GM12891 (cell line): Measurements from ENCODE around the gene CLCN1.

Source experiments
- DNase-seq: peaks from one replicate; pipeline ENCODE4 v3.0.0; 2011; ENCODE audit warnings: low spot score; ENCODE audit not compliant: insufficient read length
- FAIRE-seq: peaks from 2 replicates; lab custom pipeline; 2011; peaks lifted over from hg19 to GRCh38; lab: Jason Lieb, UNC
- PAX5 ChIP-seq: IDR thresholded peaks from 2 replicates; pipeline ENCODE4 v1.6.1; 2011; ENCODE audit warnings: low read length, moderate library complexity, mild to moderate bottlenecking; ENCODE audit not compliant: insufficient read depth, severe bottlenecking
- POLR2A ChIP-seq: IDR thresholded peaks from 2 replicates; pipeline ENCODE4 v1.6.1; 2011; ENCODE audit warnings: low read depth, low read length, control low read depth
- POLR2AphosphoS5 ChIP-seq: IDR thresholded peaks from 2 replicates; pipeline ENCODE4 v1.6.1; 2011; ENCODE audit warnings: low read depth, low read length, control low read depth
- POU2F2 ChIP-seq: IDR thresholded peaks from 2 replicates; pipeline ENCODE4 v1.6.1; 2011; ENCODE audit warnings: low read depth, mild to moderate bottlenecking, control low read depth, low read length, moderate library complexity
- SPI1 ChIP-seq: IDR thresholded peaks from 2 replicates; pipeline ENCODE4 v1.6.1; 2011; ENCODE audit warnings: low read depth, low read length, control low read depth
- TAF1 ChIP-seq: IDR thresholded peaks from 2 replicates; pipeline ENCODE4 v1.6.1; 2011; ENCODE audit warnings: low read depth, low read length, control low read depth

Gene CLCN1

GRCh38 chr7:143382126-143382790 is 66.3 kb downstream of the CLCN1 start:
- FAIRE-seq (no peak), DNase-seq (no peak)
- TF ChIP-seq POLR2A (no peak), PAX5 (no peak)

- FAIRE-seq (no peak), DNase-seq (no peak)
- TF ChIP-seq POLR2A (no peak), PAX5 (no peak), TAF1 (no peak), SPI1 (no peak), POU2F2 (no peak), POLR2AphosphoS5 (0 out of 2 replicates have a peak, but pooled peaks have one; percentile 7)
Observed at GRCh38 chr7:143382791-143383641, 67.1 kb downstream of the CLCN1 start.

GRCh38 chr7:143383642-143383957 is 67.7 kb downstream of the CLCN1 start:
- no peak for DNase-seq

GRCh38 chr7:143384148-143384547 is 68.2 kb downstream of the CLCN1 start:
- DNase-seq (no peak), FAIRE-seq (no peak)
- TF ChIP-seq TAF1 (no peak), POU2F2 (no peak), SPI1 (no peak)

More at GRCh38 chr7:143383642-143383957, 67.7 kb downstream of the CLCN1 start:
- no peak for FAIRE-seq
- TF ChIP-seq POU2F2 (no peak), POLR2AphosphoS5 (no peak), SPI1 (no peak), POLR2A (no peak), TAF1 (no peak), PAX5 (no peak)

- no peak for DNase-seq
- TF ChIP-seq POLR2AphosphoS5 (0 out of 2 replicates have a peak, but pooled peaks have one; percentile 24), POU2F2 (peak; percentile 56; the same call in 1 of the 2 replicates), PAX5 (no peak), POLR2A (peak; percentile 42; the same call in 1 of the 2 replicates), TAF1 (no peak), SPI1 (0 out of 2 replicates have a peak, but pooled peaks have one; percentile 12)
- peak; percentile 48 for FAIRE-seq
Observed at GRCh38 chr7:143384661-143385631, 69.0 kb downstream of the CLCN1 start.

- peak; percentile 51 for FAIRE-seq
- TF ChIP-seq SPI1 (peak; percentile 51), POLR2AphosphoS5 (no peak)
- DNase-seq = no peak
Observed at GRCh38 chr7:143385891-143386781, 70.2 kb downstream of the CLCN1 start.

GRCh38 chr7:143387156-143387975 is 71.5 kb downstream of the CLCN1 start:
- FAIRE-seq = no peak
- no peak for DNase-seq
- TF ChIP-seq PAX5 (no peak), POLR2AphosphoS5 (no peak), TAF1 (no peak), POLR2A (no peak), SPI1 (no peak), POU2F2 (no peak)

- TF ChIP-seq TAF1 = no peak
- TF ChIP-seq POLR2A = no peak
- TF ChIP-seq PAX5 = no peak
- TF ChIP-seq POU2F2 = no peak
- TF ChIP-seq SPI1 = no peak
- no peak for TF ChIP-seq POLR2AphosphoS5
- DNase-seq = no peak
- no peak for FAIRE-seq
Observed at GRCh38 chr7:143388051-143388450, 72.1 kb downstream of the CLCN1 start.
